Muscle of leg (tissue), 11 donors: Measurements from ENCODE around the gene PAFAH1B2. TPM values are rescaled to one million over a fixed set of nuclear protein-coding genes. Genes with fewer than 3 reads are reported as not detected.

ENCODE experiments used
- DNase-seq: peaks from one replicate; pipeline ENCODE4 v3.0.0; 2013
- H3K27ac ChIP-seq: one replicate; pipeline ENCODE4 v1.5.1; 2013; ENCODE audit warnings: mild to moderate bottlenecking, low read length, control low read depth
- H3K27me3 ChIP-seq: one replicate; pipeline ENCODE4 v1.6.1; 2013; ENCODE audit warnings: low read length; ENCODE audit not compliant: control insufficient read depth, insufficient read depth
- H3K36me3 ChIP-seq: one replicate; pipeline ENCODE4 v1.6.1; 2013; ENCODE audit warnings: low read length; ENCODE audit not compliant: control insufficient read depth, insufficient read depth
- H3K4me1 ChIP-seq: one replicate; pipeline ENCODE4 v1.6.1; 2013; ENCODE audit warnings: low read length; ENCODE audit not compliant: control insufficient read depth, insufficient read depth
- H3K4me3 ChIP-seq: one replicate; pipeline ENCODE4 v1.5.1; 2013; ENCODE audit warnings: low read length, control low read depth
- H3K9me3 ChIP-seq: replicated peaks from 2 replicates; pipeline ENCODE4 v1.6.1; 2013; ENCODE audit warnings: low read depth, low read length; ENCODE audit not compliant: control insufficient read depth
- WGBS: methylation state at CpG from one replicate; pipeline ENCODE4 v1.1.5; 2013; ENCODE audit warnings: missing lambda C conversion rate; ENCODE audit not compliant: insufficient coverage; 5-methylcytosine and 5-hydroxymethylcytosine counted together
- polyA plus RNA-seq, 8 donors: library from polyadenylated mRNA; unstranded; fragments of 120-200 nt; gene quantifications; one replicate each; pipeline versions ENCODE4 v1.2.1 to v1.2.3, GENCODE V29; 2013; ENCODE audit warnings: inconsistent platforms in 1 of 8, low replicate concordance in 1 of 8; ENCODE audit not compliant: insufficient read length in 8 of 8, insufficient read depth in 1 of 8
- total RNA-seq: library from RNA; stranded (reverse); fragments of 120-200 nt; gene quantifications from one replicate; pipeline ENCODE4 v1.2.4, GENCODE V29; 2013

Gene PAFAH1B2
- total and polyA plus RNA-seq, 9 donors, result 33.2 to 59.8 (median 49.6) TPM

- H3K4me1 ChIP-seq, result peaks cover 80% of the 10 kb centered on the region
These were observed 77.1 kb downstream of the PAFAH1B2 start for GRCh38 chr11:117220999-117221774.

GRCh38 chr11:117221775-117222517 lies 77.9 kb downstream of the PAFAH1B2 start:
- WGBS, result 20% methylated on average over 6 of the region's 7 CpGs
- H3K27me3 ChIP-seq, result no peaks in the 10 kb centered on the region
- peaks cover 78% of the 10 kb centered on the region for H3K4me1 ChIP-seq
- H3K27ac ChIP-seq, result peak overlapping the region; percentile 92
- DNase-seq, result peak; percentile 92
- peaks cover 52% of the 10 kb centered on the region for H3K36me3 ChIP-seq
- H3K9me3 ChIP-seq, result no peaks in the 10 kb centered on the region
- no peak overlapping the region for H3K4me3 ChIP-seq

More at GRCh38 chr11:117220999-117221774, 77.1 kb downstream of the PAFAH1B2 start:
- peak; percentile 91 for DNase-seq
- no peaks in the 10 kb centered on the region for H3K27me3 ChIP-seq
- 77% methylated on average over 4 of the region's 7 CpGs for WGBS
- H3K9me3 ChIP-seq, result no peaks in the 10 kb centered on the region
- H3K36me3 ChIP-seq, result peaks cover 59% of the 10 kb centered on the region
- peak overlapping the region; percentile 92 for H3K27ac ChIP-seq
- no peak overlapping the region for H3K4me3 ChIP-seq

- H3K9me3 ChIP-seq, result no peaks in the 10 kb centered on the region
- peaks cover 51% of the 10 kb centered on the region for H3K36me3 ChIP-seq
- 94% methylated on average over 11 of the region's 14 CpGs for WGBS
- no peaks in the 10 kb centered on the region for H3K27me3 ChIP-seq
- H3K27ac ChIP-seq, result peak overlapping the region; percentile 54
- H3K4me3 ChIP-seq, result no peak overlapping the region
- no peak for DNase-seq
- H3K4me1 ChIP-seq, result peaks cover 66% of the 10 kb centered on the region
These were observed 79.1 kb downstream of the PAFAH1B2 start for GRCh38 chr11:117222991-117223740.

GRCh38 chr11:117223741-117224689 lies 79.9 kb downstream of the PAFAH1B2 start:
- H3K36me3 ChIP-seq, result peaks cover 51% of the 10 kb centered on the region
- H3K27ac ChIP-seq, result no peak overlapping the region
- no peak overlapping the region for H3K4me3 ChIP-seq
- WGBS, result 70% methylated on average over 9 of the region's 17 CpGs
- no peak for DNase-seq
- no peaks in the 10 kb centered on the region for H3K27me3 ChIP-seq
- no peaks in the 10 kb centered on the region for H3K9me3 ChIP-seq
- peaks cover 58% of the 10 kb centered on the region for H3K4me1 ChIP-seq

GRCh38 chr11:117225553-117226170 lies 81.6 kb downstream of the PAFAH1B2 start:
- DNase-seq, result peak; percentile 6
- Histone ChIP-seq H3K27ac (no peak overlapping the region), H3K36me3 (peaks cover 57% of the 10 kb centered on the region), H3K27me3 (no peaks in the 10 kb centered on the region), H3K4me1 (peaks cover 42% of the 10 kb centered on the region), H3K9me3 (no peaks in the 10 kb centered on the region), H3K4me3 (no peak overlapping the region)
- 94% methylated on average over 6 of the region's 9 CpGs for WGBS

Other genes with a start within 250 kb of the PAFAH1B2 start
- gene SIK3, start 45.9 kb upstream of the PAFAH1B2 start, total RNA-seq, result 20.0 TPM
- 10 to 100 TPM; 24.3 to 35.0 (median 30.2) TPM for gene SIK3, start 45.9 kb upstream of the PAFAH1B2 start, polyA plus RNA-seq
- gene SIDT2, start 34.5 kb downstream of the PAFAH1B2 start, total RNA-seq, result 14.8 TPM
- gene SIDT2, start 34.5 kb downstream of the PAFAH1B2 start, polyA plus RNA-seq, result 10 to 100 TPM; 19.9 to 39.3 (median 30.4) TPM
- gene TAGLN, start 55.1 kb downstream of the PAFAH1B2 start, total RNA-seq, result 95.4 TPM
- 100 to 1,000 TPM in 7 of 8 donors, 10 to 100 TPM in 1; 98.5 to 140 (median 113) TPM for gene TAGLN, start 55.1 kb downstream of the PAFAH1B2 start, polyA plus RNA-seq
- gene PCSK7, start 87.8 kb downstream of the PAFAH1B2 start, total RNA-seq, result 19.2 TPM
- gene PCSK7, start 87.8 kb downstream of the PAFAH1B2 start, polyA plus RNA-seq, result 10 to 100 TPM; 21.1 to 33.7 (median 23.3) TPM
- gene RNF214, start 88.4 kb downstream of the PAFAH1B2 start, total RNA-seq, result 11.0 TPM
- gene RNF214, start 88.4 kb downstream of the PAFAH1B2 start, polyA plus RNA-seq, result 10 to 100 TPM; 14.4 to 19.4 (median 17.5) TPM
- 5.9 TPM for gene BACE1-AS, start 147.1 kb downstream of the PAFAH1B2 start, total RNA-seq
- 10 to 100 TPM in 5 of 8 donors, 1 to 10 TPM in 3; 7.8 to 14.7 (median 12.1) TPM for gene BACE1-AS, start 147.1 kb downstream of the PAFAH1B2 start, polyA plus RNA-seq
- 16.6 TPM for gene BACE1, start 172.0 kb downstream of the PAFAH1B2 start, total RNA-seq
- gene BACE1, start 172.0 kb downstream of the PAFAH1B2 start, polyA plus RNA-seq, result 10 to 100 TPM; 30.1 to 40.8 (median 36.7) TPM
- gene CEP164, start 183.6 kb downstream of the PAFAH1B2 start, total RNA-seq, result 17.3 TPM
- gene CEP164, start 183.6 kb downstream of the PAFAH1B2 start, polyA plus RNA-seq, result 10 to 100 TPM; 10.4 to 17.2 (median 14.5) TPM